Amniotic stem cell (primary cell): ENCODE data around the gene GPATCH4.

Source experiments
- DNase-seq: peaks from one replicate; lab custom pipeline; 2025; lab: John Stamatoyannopoulos, UW

GPATCH4 gene

GRCh38 chr1:156547434-156547833 lies 53.8 kb downstream of the GPATCH4 start:
- no peak for DNase-seq

- DNase-seq: no peak
These were observed 55.0 kb downstream of the GPATCH4 start for GRCh38 chr1:156546267-156546666.

GRCh38 chr1:156544592-156545102 lies 56.6 kb downstream of the GPATCH4 start:
- DNase-seq: no peak
